ENCODE measurements around the gene UBE2L5.

UBE2L5 gene

GRCh38 chr13:30422054-30422839 is at the start of gene UBE2L5:
Gene UBE2L5, plus strand, starts transcription at chr13:30422493. Its CDS starts 5,498 bp downstream, at chr13:30427991.
- in situ Hi-C loops (cut with HindIII; ENCODE audit: low sequenced_read_pairs): no loop called here
- TF ChIP-seq, protein P1, sequence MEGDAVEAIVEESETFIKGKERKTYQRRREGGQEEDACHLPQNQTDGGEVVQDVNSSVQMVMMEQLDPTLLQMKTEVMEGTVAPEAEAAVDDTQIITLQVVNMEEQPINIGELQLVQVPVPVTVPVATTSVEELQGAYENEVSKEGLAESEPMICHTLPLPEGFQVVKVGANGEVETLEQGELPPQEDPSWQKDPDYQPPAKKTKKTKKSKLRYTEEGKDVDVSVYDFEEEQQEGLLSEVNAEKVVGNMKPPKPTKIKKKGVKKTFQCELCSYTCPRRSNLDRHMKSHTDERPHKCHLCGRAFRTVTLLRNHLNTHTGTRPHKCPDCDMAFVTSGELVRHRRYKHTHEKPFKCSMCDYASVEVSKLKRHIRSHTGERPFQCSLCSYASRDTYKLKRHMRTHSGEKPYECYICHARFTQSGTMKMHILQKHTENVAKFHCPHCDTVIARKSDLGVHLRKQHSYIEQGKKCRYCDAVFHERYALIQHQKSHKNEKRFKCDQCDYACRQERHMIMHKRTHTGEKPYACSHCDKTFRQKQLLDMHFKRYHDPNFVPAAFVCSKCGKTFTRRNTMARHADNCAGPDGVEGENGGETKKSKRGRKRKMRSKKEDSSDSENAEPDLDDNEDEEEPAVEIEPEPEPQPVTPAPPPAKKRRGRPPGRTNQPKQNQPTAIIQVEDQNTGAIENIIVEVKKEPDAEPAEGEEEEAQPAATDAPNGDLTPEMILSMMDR (IDR thresholded peaks at IDR 0.05; ENCODE audit: low read depth, low read length, missing control alignments): no peak
- DNase-seq (ENCODE audit: low read depth): peak; percentile 64
- H3K4me3 ChIP-seq (ENCODE audit: low read depth, low read length): peak within 1 kb of the TSS; percentile 58

DNA sequence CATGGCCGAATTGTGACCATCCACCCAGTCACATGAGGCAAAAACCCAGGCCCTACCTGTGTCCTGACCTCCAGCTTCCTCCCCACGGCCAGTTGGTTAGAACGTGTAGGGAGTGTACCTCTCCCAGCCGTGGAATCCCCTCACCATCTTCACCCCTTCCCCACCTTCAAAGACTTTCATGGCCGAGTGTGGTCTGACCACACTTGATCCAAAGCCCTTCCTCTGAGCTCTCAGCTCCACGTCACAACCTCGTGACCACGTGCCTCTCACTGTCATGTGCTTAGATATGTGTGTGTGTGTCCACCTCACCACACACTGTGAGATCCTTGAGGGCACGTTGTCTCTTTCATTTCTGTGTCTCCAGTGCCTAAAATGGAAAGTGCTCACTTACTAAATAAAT is 48.6 kb upstream of the UBE2L5 start:
- no peak for DNase-seq (ENCODE audit: low read depth)
- TF ChIP-seq, protein P1 (IDR thresholded peaks at IDR 0.05; ENCODE audit: low read depth, low read length, missing control alignments): no peak
- H3K4me3 ChIP-seq (ENCODE audit: low read depth, low read length): no peak overlapping the region
- in situ Hi-C loops (cut with HindIII; ENCODE audit: low sequenced_read_pairs): no loop called here

DNA sequence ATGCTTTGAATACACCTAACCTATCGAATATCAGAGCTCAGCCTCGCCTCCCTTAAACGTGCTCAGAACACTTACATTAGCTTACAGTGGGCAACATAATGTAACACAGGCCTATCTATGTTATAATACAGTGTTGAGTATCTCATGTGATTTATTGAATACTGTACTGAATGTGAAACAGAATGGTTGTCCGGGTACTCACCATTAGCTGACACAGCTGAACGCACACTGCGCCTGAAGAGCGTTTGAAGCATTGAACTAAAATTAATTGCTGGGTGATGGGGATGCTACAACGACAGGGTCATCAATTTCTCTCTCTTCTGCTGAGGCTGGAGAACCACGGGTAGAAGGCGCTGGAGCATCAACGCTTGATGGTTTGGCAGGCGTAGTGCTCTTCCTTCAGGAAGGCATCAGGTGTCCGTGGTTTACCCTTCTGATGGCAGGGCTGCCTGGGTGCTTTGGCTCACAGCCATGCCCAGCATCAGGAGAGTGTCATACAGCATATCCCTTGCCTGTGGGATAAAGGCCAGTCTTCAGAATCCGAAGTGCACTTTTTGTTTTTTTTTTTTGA is 46.9 kb upstream of the UBE2L5 start:
- in situ Hi-C loops (cut with HindIII; ENCODE audit: low sequenced_read_pairs): no loop called here
- TF ChIP-seq, protein P1 (IDR thresholded peaks at IDR 0.05; ENCODE audit: low read depth, low read length, missing control alignments): no peak
- H3K4me3 ChIP-seq (ENCODE audit: low read depth, low read length): no peak overlapping the region
- no peak for DNase-seq (ENCODE audit: low read depth)

DNA sequence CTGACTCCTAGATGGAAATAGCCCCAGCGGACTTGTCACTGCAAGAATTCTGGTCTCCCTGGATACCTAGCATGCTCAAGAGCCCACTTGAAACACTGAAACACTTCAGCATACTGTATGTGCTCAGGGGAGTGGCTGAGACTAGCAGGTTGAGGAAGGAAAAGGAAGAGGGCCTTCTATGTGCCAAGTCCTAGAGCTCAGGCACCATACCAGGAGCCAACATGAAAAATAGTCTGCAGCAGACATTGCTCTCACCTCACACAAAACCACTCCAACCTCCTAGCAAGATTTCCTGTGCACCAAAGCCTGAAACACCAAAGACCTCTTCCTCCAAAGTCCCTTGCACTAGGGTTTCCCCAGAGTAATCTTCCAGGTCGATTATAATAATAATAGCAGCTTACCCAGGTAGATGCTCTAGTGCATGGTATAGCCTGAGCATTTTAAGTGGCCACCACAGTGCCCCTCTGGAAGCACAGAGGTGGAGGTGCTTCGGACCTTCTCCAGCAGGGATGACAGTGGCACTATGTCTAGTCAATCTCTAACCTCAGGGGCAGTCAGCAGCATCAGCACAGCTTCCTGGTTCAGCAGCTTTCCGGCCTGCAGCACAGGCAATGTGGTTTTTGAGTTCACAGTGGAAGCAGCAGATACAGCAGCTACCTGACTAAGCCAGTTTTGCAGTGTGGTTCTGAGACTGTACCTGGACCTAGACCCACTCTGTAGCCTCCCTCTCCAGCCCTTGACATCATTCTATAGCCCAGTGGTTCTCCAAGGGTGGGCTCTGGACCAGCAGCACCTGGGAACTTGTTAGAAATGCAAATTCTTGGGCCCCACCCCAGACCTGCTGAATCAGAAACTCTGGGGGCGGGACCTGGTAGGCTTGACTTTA is 45.6 kb upstream of the UBE2L5 start:
- in situ Hi-C loops (cut with HindIII; ENCODE audit: low sequenced_read_pairs): no loop called here
- no peak overlapping the region for H3K4me3 ChIP-seq (ENCODE audit: low read depth, low read length)
- TF ChIP-seq, protein P1 (IDR thresholded peaks at IDR 0.05; ENCODE audit: low read depth, low read length, missing control alignments): no peak
- DNase-seq (ENCODE audit: low read depth): no peak

GRCh38 chr13:30377312-30377685 is 45.0 kb upstream of the UBE2L5 start:
- DNase-seq (ENCODE audit: low read depth): no peak
- in situ Hi-C loops (cut with HindIII; ENCODE audit: low sequenced_read_pairs): no loop called here
- no peak overlapping the region for H3K4me3 ChIP-seq (ENCODE audit: low read depth, low read length)
- TF ChIP-seq, protein P1 (IDR thresholded peaks at IDR 0.05; ENCODE audit: low read depth, low read length, missing control alignments): no peak

DNA sequence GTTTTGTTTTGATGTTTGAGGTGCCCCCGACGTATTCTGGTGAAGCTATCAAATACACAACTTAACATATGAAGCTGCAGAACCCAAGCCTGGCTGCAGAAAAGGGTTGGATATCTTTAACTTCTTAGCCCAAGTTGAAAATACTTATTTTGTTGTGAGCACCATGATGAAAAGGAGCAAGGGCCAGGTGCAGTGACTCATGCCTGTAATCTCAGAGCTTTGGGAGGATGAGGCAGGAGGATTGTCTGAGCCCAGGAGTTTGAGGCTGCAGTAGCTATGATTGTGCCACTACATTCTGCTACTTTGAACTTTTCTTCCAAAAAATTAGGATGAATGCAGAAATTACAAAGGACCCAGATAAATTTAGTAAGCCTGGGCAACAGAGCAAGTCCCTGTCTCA is 44.1 kb upstream of the UBE2L5 start:
- H3K4me3 ChIP-seq (ENCODE audit: low read depth, low read length): no peak overlapping the region
- TF ChIP-seq, protein P1 (IDR thresholded peaks at IDR 0.05; ENCODE audit: low read depth, low read length, missing control alignments): no peak
- in situ Hi-C loops (cut with HindIII; ENCODE audit: low sequenced_read_pairs): no loop called here
- no peak for DNase-seq (ENCODE audit: low read depth)

Measured in astrocyte of the cerebellum (primary cell).